Mesenchymal stem cell (in vitro differentiated cells and primary cell): Measurements from ENCODE around the gene NPPB.

ENCODE experiments used
- DNase-seq: peaks from one replicate; pipeline ENCODE4 v3.0.0-alpha.2; 2013
- H2AFZ ChIP-seq: one replicate; pipeline ENCODE4 v1.6.1; 2013; ENCODE audit warnings: low read depth, mild to moderate bottlenecking, control low read depth, inconsistent platforms, low read length, moderate library complexity
- H2AK5ac ChIP-seq: 2 replicates; pipeline ENCODE4 v1.6.1; 2013; ENCODE audit warnings: low read length, moderate library complexity, mild to moderate bottlenecking, inconsistent platforms; ENCODE audit not compliant: severe bottlenecking
- H2BK120ac ChIP-seq: one replicate; pipeline ENCODE4 v1.6.1; 2013; ENCODE audit warnings: low read depth, mild to moderate bottlenecking, inconsistent platforms, low read length, moderate library complexity
- H2BK12ac ChIP-seq, 2 experiments: one replicate each; pipeline ENCODE4 v1.6.1; 2013; ENCODE audit warnings: inconsistent platforms in 2 of 2, low read length in 2 of 2, mild to moderate bottlenecking in 2 of 2, moderate library complexity in 2 of 2, control low read depth in 1 of 2
- H2BK15ac ChIP-seq: one replicate; pipeline ENCODE4 v1.6.1; 2013; ENCODE audit warnings: mild to moderate bottlenecking, low read depth, inconsistent platforms; ENCODE audit not compliant: poor library complexity, severe bottlenecking
- H2BK5ac ChIP-seq: 2 replicates; pipeline ENCODE4 v1.6.1; 2013; ENCODE audit warnings: low read depth, mild to moderate bottlenecking, low read length, control low read depth, inconsistent platforms; ENCODE audit not compliant: poor library complexity, severe bottlenecking
- H3K14ac ChIP-seq, 2 experiments: one replicate each; pipeline ENCODE4 v1.6.1; 2013; ENCODE audit warnings: inconsistent platforms in 2 of 2, low read length in 2 of 2, control low read depth in 1 of 2, mild to moderate bottlenecking in 1 of 2, moderate library complexity in 1 of 2
- H3K18ac ChIP-seq, 2 experiments: one replicate each; pipeline ENCODE4 v1.6.1; 2013; ENCODE audit warnings: inconsistent platforms in 2 of 2, low read length in 2 of 2, control low read depth in 1 of 2, low read depth in 1 of 2, mild to moderate bottlenecking in 1 of 2
- H3K23ac ChIP-seq, 2 experiments: one replicate each; pipeline ENCODE4 v1.6.1; 2013; ENCODE audit warnings: inconsistent platforms in 2 of 2, low read length in 2 of 2, mild to moderate bottlenecking in 2 of 2, moderate library complexity in 2 of 2, control low read depth in 1 of 2
- H3K27ac ChIP-seq: 2 replicates; pipeline ENCODE4 v1.5.1; 2013; ENCODE audit warnings: mild to moderate bottlenecking, moderate library complexity, low read length, control low read depth, inconsistent platforms; ENCODE audit not compliant: poor library complexity, severe bottlenecking
- H3K27me3 ChIP-seq, 2 experiments: 2 replicates each; pipeline versions ENCODE4 v1.6.1 to v1.7.0; 2013; ENCODE audit warnings: low read length in 2 of 2, mild to moderate bottlenecking in 2 of 2, moderate library complexity in 2 of 2, control low read depth in 1 of 2, inconsistent platforms in 1 of 2; ENCODE audit not compliant: control insufficient read depth in 1 of 2, insufficient read depth in 1 of 2
- H3K36me3 ChIP-seq, 2 experiments: 2 replicates each; pipeline versions ENCODE4 v1.6.1 to v1.7.0; 2013; ENCODE audit warnings: low read length in 2 of 2, control low read depth in 1 of 2, inconsistent platforms in 1 of 2, low read depth in 1 of 2, mild to moderate bottlenecking in 1 of 2; ENCODE audit not compliant: insufficient read depth in 2 of 2, control insufficient read depth in 1 of 2
- H3K4ac ChIP-seq, 2 experiments: one replicate each; pipeline ENCODE4 v1.6.1; 2013; ENCODE audit warnings: inconsistent platforms in 2 of 2, low read length in 2 of 2, mild to moderate bottlenecking in 2 of 2, moderate library complexity in 2 of 2, control low read depth in 1 of 2, low read depth in 1 of 2
- H3K4me1 ChIP-seq: 2 replicates; pipeline ENCODE4 v1.6.1; 2013; ENCODE audit warnings: low read depth, low read length, control low read depth; ENCODE audit not compliant: control insufficient read depth, insufficient read depth
- H3K4me2 ChIP-seq: 2 replicates; pipeline ENCODE4 v1.6.1; 2013; ENCODE audit warnings: low read length, mild to moderate bottlenecking, inconsistent platforms; ENCODE audit not compliant: poor library complexity, severe bottlenecking
- H3K4me3 ChIP-seq, 2 experiments: 2 replicates each; pipeline versions ENCODE4 v1.5.1 to v1.7.0; 2013; ENCODE audit warnings: low read length in 2 of 2, mild to moderate bottlenecking in 2 of 2, control low read depth in 1 of 2, low read depth in 1 of 2; ENCODE audit not compliant: insufficient read depth in 1 of 2
- H3K79me1 ChIP-seq: replicated peaks from 2 replicates; pipeline ENCODE4 v1.6.1; 2013; ENCODE audit warnings: mild to moderate bottlenecking, control low read depth, low read length, inconsistent platforms; ENCODE audit not compliant: poor library complexity, severe bottlenecking
- H3K9ac ChIP-seq: 2 replicates; pipeline ENCODE4 v1.7.0; 2013; ENCODE audit warnings: mild to moderate bottlenecking, low read length, moderate library complexity
- H3K9me3 ChIP-seq: 2 replicates; pipeline ENCODE4 v1.7.0; 2013; ENCODE audit warnings: mild to moderate bottlenecking, low read length; ENCODE audit not compliant: control insufficient read depth
- H4K8ac ChIP-seq: one replicate; pipeline ENCODE4 v1.6.1; 2013; ENCODE audit warnings: inconsistent platforms, mild to moderate bottlenecking, low read length, moderate library complexity
- H4K91ac ChIP-seq: one replicate; pipeline ENCODE4 v1.6.1; 2013; ENCODE audit warnings: mild to moderate bottlenecking, low read length, inconsistent platforms
- WGBS: methylation state at CpG from one replicate; pipeline ENCODE4 v1.1.7; 2013; ENCODE audit warnings: mixed read lengths; 5-methylcytosine and 5-hydroxymethylcytosine counted together

Gene NPPB

GRCh38 chr1:11828511-11828910 lies 30.2 kb downstream of the NPPB start:
- no peak overlapping the region for H3K14ac ChIP-seq
- 98% methylated on average over 19 of the region's 19 CpGs for WGBS
- no peak overlapping the region for H2BK120ac ChIP-seq
- H2BK12ac ChIP-seq, result no peak overlapping the region
- no peak overlapping the region for H3K4me2 ChIP-seq
- H3K4me3 ChIP-seq, result no peak overlapping the region
- H3K18ac ChIP-seq, result no peak overlapping the region
- H4K91ac ChIP-seq, result no peak overlapping the region
- no peak overlapping the region for H2AK5ac ChIP-seq
- H3K27me3 ChIP-seq, result no peaks in the 10 kb centered on the region
- no peak for DNase-seq
- H3K4me1 ChIP-seq, result no peaks in the 10 kb centered on the region
- H2BK5ac ChIP-seq, result no peak overlapping the region
- no peak overlapping the region for H3K4ac ChIP-seq
- no peaks in the 10 kb centered on the region for H3K9me3 ChIP-seq
- H3K79me1 ChIP-seq, result peaks cover 27% of the 10 kb centered on the region
- H2BK15ac ChIP-seq, result no peak overlapping the region
- H2AFZ ChIP-seq, result no peak overlapping the region
- peaks cover 73 to 95% of the 10 kb centered on the region in 2 experiments for H3K36me3 ChIP-seq
- no peak overlapping the region for H4K8ac ChIP-seq
- no peak overlapping the region for H3K27ac ChIP-seq
- H3K9ac ChIP-seq, result no peak overlapping the region
- no peak overlapping the region for H3K23ac ChIP-seq

GRCh38 chr1:11826946-11827345 lies 31.8 kb downstream of the NPPB start:
- H3K14ac ChIP-seq, result no peak overlapping the region
- H3K4me2 ChIP-seq, result no peak overlapping the region
- H3K27me3 ChIP-seq, result no peaks in the 10 kb centered on the region
- H3K4me3 ChIP-seq, result no peak overlapping the region
- no peak overlapping the region for H3K18ac ChIP-seq
- no peak for DNase-seq
- no peak overlapping the region for H2AK5ac ChIP-seq
- H3K4ac ChIP-seq, result no peak overlapping the region
- H4K8ac ChIP-seq, result no peak overlapping the region
- H2AFZ ChIP-seq, result no peak overlapping the region
- H3K4me1 ChIP-seq, result peaks cover 5% of the 10 kb centered on the region
- H3K9me3 ChIP-seq, result no peaks in the 10 kb centered on the region
- H3K23ac ChIP-seq, result no peak overlapping the region
- H2BK5ac ChIP-seq, result no peak overlapping the region
- H3K79me1 ChIP-seq, result peaks cover 33% of the 10 kb centered on the region
- H2BK12ac ChIP-seq, result no peak overlapping the region
- H2BK120ac ChIP-seq, result no peak overlapping the region
- H3K27ac ChIP-seq, result no peak overlapping the region
- over 99% methylated on average over 8 of the region's 9 CpGs for WGBS
- peaks cover 76 to 95% of the 10 kb centered on the region in 2 experiments for H3K36me3 ChIP-seq
- no peak overlapping the region for H4K91ac ChIP-seq
- H3K9ac ChIP-seq, result no peak overlapping the region
- no peak overlapping the region for H2BK15ac ChIP-seq

GRCh38 chr1:11825131-11825530 lies 33.6 kb downstream of the NPPB start:
- no peak overlapping the region for H2BK120ac ChIP-seq
- no peak overlapping the region for H3K9ac ChIP-seq
- H4K91ac ChIP-seq, result no peak overlapping the region
- no peak overlapping the region for H3K27ac ChIP-seq
- peaks cover 5% of the 10 kb centered on the region for H3K4me1 ChIP-seq
- no peak overlapping the region for H2AK5ac ChIP-seq
- H3K27me3 ChIP-seq, result no peaks in the 10 kb centered on the region
- no peak overlapping the region for H4K8ac ChIP-seq
- no peak overlapping the region for H2BK12ac ChIP-seq
- peaks cover 79 to 97% of the 10 kb centered on the region in 2 experiments for H3K36me3 ChIP-seq
- H3K4ac ChIP-seq, result no peak overlapping the region
- H3K79me1 ChIP-seq, result peaks cover 33% of the 10 kb centered on the region
- H3K23ac ChIP-seq, result no peak overlapping the region
- no peak overlapping the region for H3K4me3 ChIP-seq
- H3K14ac ChIP-seq, result no peak overlapping the region
- no peak overlapping the region for H3K18ac ChIP-seq
- H2AFZ ChIP-seq, result no peak overlapping the region
- WGBS, result 99% methylated on average over 7 of the region's 7 CpGs
- H2BK5ac ChIP-seq, result no peak overlapping the region
- H2BK15ac ChIP-seq, result no peak overlapping the region
- H3K9me3 ChIP-seq, result no peaks in the 10 kb centered on the region
- no peak for DNase-seq
- no peak overlapping the region for H3K4me2 ChIP-seq

- H3K14ac ChIP-seq, result no peak overlapping the region
- no peak overlapping the region for H3K4me2 ChIP-seq
- H4K91ac ChIP-seq, result no peak overlapping the region
- H3K9me3 ChIP-seq, result no peaks in the 10 kb centered on the region
- no peak for DNase-seq
- WGBS, result 95% methylated on average over 16 of the region's 17 CpGs
- H3K4me3 ChIP-seq, result no peak overlapping the region
- no peak overlapping the region for H3K9ac ChIP-seq
- H3K23ac ChIP-seq, result no peak overlapping the region
- peaks cover 26% of the 10 kb centered on the region for H3K79me1 ChIP-seq
- H3K36me3 ChIP-seq, result peaks cover 70 to 97% of the 10 kb centered on the region in 2 experiments
- H2BK15ac ChIP-seq, result no peak overlapping the region
- H2AK5ac ChIP-seq, result no peak overlapping the region
- H3K4ac ChIP-seq, result no peak overlapping the region
- H2BK120ac ChIP-seq, result no peak overlapping the region
- no peak overlapping the region for H2AFZ ChIP-seq
- H2BK12ac ChIP-seq, result no peak overlapping the region
- H3K18ac ChIP-seq, result no peak overlapping the region
- H3K27ac ChIP-seq, result no peak overlapping the region
- no peak overlapping the region for H2BK5ac ChIP-seq
- H4K8ac ChIP-seq, result no peak overlapping the region
- peaks cover 5% of the 10 kb centered on the region for H3K4me1 ChIP-seq
- H3K27me3 ChIP-seq, result no peaks in the 10 kb centered on the region
Measured at GRCh38 chr1:11823366-11824137, 35.2 kb downstream of the NPPB start.
